Pons (tissue), 1 donor: ENCODE results near the gene TBC1D16.
"Not testable (repeated sequence)": the region's sequence is repeated elsewhere in the genome, so short reads cannot be mapped to it uniquely, and the experiment has no call there.

ENCODE experiments used
- DNase-seq: peaks from one replicate; pipeline ENCODE4 v3.0.0-alpha.2; 2016; ENCODE audit warnings: low spot score

The TBC1D16 gene

DNA sequence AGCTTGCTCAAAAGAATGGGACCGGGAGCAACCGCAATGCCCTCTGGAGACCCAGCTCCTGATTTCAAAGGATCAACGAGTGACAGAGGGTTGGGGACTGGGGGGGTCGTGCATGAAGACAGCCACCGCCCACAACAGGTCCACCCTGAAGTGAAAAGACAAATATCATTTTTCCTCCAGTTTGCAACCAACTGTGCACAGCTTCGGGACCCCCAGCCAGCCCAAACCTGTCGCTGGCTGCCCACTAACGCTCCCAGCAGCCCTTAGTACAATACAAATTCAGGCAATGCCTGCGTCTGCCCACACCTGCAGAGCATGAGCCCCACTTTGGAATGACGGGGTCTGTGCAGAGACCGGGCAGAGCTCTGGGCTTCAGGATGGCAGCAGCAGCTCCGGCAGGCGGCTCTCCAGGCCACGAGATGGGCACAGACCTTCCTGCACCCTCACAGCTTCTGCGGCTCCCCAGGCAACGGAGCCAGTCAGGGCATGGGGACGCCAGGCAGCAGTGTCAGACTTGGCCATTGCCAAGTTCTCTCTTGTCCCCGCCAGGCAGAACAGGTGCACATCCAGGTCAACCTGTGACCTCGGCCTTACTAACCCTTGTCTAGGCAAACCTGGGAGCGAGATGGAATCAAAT is 60.1 kb downstream of the TBC1D16 start:
- no peak for DNase-seq

- no peak for DNase-seq
Measured at GRCh38 chr17:79974566-79975497, 60.8 kb downstream of the TBC1D16 start.

DNA sequence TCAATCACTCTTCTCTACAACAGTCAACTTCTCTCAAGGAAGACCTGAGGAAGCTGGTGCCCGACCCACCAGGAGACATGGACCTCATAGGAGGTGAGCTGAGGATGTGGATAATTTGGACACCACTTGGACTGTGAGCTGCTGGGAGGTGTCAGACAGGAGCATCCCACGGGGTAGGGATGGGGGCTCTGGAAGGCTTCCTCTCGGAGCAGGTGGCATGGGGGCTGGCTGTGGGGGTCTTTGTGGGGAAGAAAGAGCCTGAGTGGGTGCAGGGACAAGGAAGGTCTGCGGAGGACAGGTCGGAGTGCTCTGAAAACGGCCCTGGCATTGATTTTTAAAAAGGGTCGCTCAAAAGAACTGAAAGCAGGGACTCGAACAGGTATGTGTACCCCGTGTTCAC is 64.0 kb downstream of the TBC1D16 start:
- DNase-seq, result no peak

- DNase-seq, result peak; percentile 79
Measured at GRCh38 chr17:79970576-79971068, 65.0 kb downstream of the TBC1D16 start.

- no peak for DNase-seq
Measured at GRCh38 chr17:79969906-79970305, 65.8 kb downstream of the TBC1D16 start.

- no peak for DNase-seq
Measured at GRCh38 chr17:79968116-79968515, 67.6 kb downstream of the TBC1D16 start.

DNA sequence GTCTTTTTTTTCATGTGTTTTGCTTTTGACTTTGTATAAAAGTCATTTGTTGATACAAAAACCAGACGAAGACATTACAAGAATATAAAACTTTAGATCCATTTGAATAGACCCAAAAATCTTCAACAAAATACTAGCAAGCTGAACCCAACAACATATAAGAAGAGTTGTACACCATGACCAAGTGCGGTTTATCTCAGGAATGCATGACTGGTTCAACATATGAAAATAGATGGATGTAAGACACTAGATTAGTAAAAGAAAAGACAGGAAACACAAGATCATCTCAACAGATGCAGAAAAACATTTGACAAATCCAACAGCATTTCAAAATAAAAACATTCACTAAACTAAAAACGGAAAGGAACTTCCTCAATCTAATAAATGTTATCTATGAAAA is 69.0 kb downstream of the TBC1D16 start:
- no peak for DNase-seq

DNA sequence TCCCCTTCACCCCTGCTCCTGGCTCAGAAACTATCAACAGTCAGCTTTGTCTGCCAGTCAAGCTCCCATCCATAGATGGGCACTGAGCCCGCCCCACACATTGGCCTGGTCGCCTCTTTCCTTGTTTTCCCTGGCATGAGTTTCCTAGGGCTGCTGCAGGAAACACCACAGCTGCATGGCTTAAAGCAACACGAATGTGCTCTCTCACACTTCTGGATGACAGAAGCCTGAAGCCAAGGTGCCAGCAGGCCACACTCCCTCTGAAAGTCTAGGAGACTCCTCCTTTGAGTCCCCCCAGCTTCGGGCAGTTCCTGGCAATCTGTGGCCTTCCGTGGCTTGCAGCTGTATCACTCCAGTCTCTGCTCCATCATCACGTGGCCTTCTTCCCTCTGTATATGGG is 69.9 kb downstream of the TBC1D16 start:
- DNase-seq, result peak; percentile 86

DNA sequence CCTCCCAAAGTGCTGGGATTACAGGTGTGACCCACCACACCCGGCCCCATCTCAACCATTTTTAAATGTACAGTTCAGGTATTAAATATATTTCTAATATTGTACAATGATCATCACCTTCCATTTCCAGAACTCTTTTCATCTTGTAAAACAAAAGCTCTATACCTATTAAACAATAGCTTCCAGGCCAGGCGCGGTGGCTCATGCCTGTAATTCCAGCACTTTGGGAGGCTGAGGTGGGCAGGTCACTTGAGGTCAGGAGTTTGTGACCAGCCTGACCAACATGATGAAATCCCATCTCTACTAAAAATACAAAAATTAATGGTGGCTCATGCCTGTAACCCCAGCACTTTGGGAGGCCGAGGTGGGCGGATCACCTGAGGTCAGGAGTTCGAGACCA is 73.2 kb downstream of the TBC1D16 start:
- not testable (repeated sequence) for DNase-seq

- not testable (repeated sequence) for DNase-seq
Measured at GRCh38 chr17:79961567-79961966, 74.1 kb downstream of the TBC1D16 start.

DNA sequence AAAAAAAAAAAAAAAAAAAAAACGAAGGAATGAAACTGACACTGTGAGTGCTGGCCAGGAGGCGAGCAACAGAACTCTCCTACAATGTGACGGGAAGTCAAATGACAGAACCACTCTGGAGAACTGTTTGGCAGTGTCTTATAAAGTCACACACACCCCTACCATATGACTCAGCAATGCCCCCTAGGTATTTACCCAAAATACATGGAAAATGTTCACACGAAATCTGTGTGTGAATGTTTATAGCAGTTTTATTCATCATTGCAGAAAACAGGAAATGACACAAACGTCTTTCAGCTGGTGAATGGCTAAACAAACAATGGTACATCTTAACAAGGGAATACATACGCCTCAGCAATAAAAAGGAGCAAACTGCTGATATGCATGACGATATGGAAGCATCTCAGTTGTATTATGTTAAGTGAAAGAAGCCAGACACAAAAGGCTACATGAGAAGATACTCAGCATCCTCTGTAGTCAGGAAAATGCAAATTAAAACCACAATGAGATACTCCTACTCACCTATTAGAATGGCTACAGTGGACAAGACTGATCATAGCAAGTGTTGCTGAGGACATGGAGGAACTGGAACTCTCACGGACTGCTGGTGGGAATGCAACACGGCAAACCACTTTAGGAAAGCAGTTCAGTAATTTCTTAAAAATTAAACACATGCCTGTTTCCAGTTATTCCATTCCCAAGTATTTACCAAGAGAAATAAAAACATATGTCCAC is 74.7 kb downstream of the TBC1D16 start:
- no peak for DNase-seq

GRCh38 chr17:79959042-79959441 is 76.6 kb downstream of the TBC1D16 start:
- DNase-seq, result no peak

DNA sequence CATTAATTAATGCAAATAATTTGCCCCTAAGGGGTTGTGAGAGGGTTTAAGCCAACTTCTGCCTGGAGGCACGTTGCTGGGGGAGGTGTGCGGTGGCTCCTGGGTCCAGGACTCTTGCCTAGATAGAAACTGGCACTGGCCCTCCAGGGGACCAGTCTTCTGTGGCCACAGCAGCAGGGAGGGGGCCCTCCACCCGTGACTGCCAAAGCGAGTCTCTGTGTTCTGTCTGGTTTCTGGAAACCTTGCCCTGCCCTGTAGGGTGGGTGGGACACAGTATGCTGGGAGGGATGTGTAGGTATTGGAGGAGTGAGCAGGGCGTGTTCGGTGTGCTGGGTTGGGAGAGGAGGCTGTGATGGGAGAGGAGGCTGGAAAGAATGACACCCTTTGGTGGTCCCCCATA is 78.8 kb downstream of the TBC1D16 start:
- DNase-seq, result no peak

- DNase-seq, result not testable (repeated sequence)
Measured at GRCh38 chr17:79956441-79956735, 79.3 kb downstream of the TBC1D16 start.

DNA sequence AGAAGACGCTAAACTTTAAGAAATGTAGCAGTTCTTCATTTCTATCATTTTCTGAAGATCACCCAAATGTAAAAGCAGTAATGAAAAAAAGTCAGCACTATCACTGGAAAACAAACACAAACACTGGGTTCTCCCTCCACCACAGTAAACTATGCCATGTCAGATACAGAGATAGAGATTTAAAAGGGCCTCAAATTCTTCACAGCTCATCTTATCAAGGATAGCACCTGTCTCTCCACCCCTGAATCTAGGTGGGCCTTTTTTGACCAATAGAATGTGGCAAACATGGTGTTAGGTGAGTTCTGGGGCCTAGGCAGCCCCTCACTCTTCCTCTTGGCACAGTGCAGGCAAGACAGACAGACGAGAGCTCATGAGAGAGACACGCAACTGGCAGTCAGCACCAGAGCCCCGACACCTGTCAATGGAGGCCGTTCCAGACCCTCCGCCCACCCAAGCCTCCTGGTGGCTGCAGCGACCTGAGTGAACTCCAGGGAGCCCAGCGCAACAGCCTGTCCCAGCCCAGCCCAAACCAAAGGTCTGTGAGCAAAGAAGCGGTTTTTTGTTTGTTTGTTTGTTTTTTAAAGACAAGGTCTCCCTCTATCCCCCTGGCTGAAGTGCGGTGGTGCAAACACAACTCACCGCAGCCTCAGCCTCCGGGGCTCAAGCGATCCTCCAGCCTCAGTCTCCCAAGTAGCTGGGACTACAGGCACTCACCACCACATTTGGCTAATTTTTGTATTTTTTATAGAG is 79.8 kb downstream of the TBC1D16 start:
- no peak for DNase-seq

GRCh38 chr17:79955167-79955549 is 80.5 kb downstream of the TBC1D16 start:
- DNase-seq, result no peak

DNA sequence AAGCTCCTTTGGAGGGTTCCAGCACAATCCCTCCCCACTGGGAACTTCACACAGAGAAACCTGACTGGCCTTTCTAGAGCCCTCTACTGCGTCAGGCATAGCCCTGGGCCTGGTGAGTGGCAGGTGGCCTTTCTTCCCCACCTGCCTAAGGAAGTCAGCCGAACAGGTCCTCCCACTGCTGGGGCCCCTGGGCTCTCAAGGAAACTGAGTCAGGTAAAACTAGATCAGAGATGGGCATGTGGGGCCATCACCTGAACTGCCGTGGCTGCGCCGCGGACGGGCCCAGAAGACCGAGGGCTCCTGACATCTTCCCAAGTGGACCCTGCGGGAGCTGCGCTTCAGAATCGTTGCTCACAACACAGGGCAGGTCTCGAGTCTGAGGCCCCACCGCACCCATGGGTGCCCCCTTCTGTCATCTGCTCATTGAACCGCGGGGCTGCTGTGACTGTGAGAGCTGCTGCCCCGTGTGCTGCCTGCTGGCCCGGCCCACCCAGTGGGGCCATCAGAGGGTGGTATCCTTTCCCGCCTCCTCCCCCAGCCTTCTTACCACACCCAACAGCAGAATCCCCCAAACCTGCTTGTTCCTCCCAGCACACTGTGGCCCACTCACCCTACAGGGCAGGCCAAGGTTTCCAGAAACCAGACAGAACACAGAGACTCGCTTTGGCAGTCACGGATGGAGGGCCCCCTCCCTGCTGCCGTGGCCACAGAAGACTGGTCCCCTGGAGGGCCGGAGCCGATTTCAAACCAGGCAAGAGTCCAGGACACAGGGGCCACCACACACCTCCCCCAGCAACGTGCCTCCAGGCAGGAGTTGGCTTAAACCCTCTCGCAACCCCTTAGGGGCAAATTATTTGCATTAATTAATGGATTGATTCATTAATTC is 81.1 kb downstream of the TBC1D16 start:
- DNase-seq, result no peak

- no peak for DNase-seq
Measured at GRCh38 chr17:79953335-79953734, 82.3 kb downstream of the TBC1D16 start.

DNA sequence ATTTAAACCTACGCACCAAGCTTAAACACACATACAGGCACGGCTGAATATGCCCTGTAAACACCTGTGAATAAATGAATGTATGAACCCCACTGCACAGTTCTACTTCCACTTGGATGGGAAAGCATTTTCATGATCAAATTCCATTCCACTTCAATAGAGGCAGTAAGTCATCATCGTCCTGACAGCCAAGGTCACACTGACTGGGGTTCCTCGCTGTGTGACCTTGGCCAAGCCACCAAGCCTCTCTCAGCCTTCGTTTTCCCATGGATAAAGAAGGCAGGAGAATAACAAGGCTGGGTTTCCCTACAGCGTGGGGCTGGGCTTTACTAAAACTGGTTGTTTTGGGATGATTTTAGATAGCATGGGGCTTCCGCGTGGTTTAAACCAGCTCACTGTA is 82.8 kb downstream of the TBC1D16 start:
- no peak for DNase-seq

DNA sequence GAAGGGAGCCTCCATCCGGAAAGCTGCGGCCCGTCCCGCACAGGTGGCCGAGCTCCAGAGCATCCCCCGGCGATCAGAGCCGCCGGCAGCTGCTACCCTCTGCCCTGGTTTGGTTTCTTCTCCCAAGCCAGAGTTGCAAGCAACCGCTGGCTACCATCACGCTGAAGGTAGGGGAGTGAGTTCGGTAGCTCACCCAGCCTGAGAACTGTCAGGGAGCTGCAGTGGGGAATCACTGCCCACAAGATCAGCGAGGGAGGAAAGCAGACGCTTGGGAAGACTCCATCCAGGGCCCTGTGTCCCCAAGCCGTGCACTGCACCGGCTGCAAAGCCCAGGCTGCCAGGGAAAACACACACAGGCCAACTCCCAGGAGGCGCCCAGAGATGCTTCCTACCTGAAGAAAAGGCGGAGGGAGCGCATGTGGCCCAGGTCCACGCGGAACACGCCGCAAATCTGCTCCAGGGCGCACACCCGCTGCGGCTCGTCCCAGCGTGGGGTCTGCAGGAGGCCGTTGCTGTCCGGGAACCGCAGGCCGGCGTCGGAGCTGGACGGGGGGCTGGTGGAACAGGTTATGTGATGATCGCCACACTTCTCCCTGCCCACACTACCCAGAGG is 83.3 kb downstream of the TBC1D16 start:
- no peak for DNase-seq
